Effector CD4-positive, alpha-beta T cell (primary cell): Measurements from ENCODE around the gene YTHDF2.
"Not testable (repeated sequence)": the region's sequence is repeated elsewhere in the genome, so short reads cannot be mapped to it uniquely, and the experiment has no call there.

ENCODE experiments used
- DNase-seq: peaks from one replicate; pipeline ENCODE4 v3.0.0-alpha.2; 2020
- total RNA-seq: gene quantifications from one replicate; lab custom pipeline; 2026; lab: John Stamatoyannopoulos, UW

Gene YTHDF2
- total RNA-seq, result 174 reads per million, percentile 91 among the genes with 10 or more reads in this experiment

GRCh38 chr1:28736450-28737306, at the start of gene YTHDF2:
TSS of gene YTHDF2 (plus strand) at chr1:28736940. CDS start at chr1:28737121, 181 bp downstream.
- peak; percentile 99 for DNase-seq

- DNase-seq, result not testable (repeated sequence)
Measured at GRCh38 chr1:28691627-28692026, 45.1 kb upstream of the YTHDF2 start.

DNA sequence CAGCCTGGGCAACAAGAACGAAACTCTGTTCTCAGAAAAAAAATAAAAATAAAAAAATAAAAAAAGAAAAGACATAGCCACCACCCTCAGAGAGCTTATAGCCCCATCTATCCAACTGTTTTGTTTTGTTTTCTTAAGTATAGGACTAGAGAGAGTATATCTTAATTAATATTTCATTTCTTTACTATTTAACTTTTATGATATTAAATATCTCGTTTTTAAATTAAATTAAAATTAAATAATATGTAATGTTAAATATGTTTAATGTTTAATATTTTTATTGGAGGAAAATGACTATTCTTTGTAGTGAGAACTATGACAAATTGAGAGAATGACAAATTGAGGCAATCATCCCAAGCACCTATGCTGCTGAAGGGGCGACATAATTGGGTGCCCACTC, 33.1 kb upstream of the YTHDF2 start:
- no peak for DNase-seq

GRCh38 chr1:28716336-28716735, 20.4 kb upstream of the YTHDF2 start:
- DNase-seq, result no peak

DNA sequence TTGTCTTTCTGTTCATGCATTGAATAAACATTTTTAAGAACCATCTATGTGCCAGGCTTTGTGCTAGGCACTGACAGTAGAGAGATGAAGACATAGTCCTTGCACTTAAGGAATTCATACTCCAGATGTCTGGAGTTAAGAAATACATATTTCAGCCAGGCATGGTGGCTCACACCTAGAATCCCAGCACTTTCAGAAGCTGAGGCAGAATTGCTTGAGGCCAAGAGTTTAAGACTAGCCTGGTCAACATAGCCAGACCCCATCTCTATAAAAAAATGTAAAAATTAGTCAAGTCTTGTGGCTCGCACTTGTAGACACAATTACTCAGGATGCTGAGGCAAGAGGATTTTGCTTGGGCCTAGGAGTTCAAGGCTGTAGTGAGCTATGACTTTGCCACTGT, 18.6 kb upstream of the YTHDF2 start:
- no peak for DNase-seq

DNA sequence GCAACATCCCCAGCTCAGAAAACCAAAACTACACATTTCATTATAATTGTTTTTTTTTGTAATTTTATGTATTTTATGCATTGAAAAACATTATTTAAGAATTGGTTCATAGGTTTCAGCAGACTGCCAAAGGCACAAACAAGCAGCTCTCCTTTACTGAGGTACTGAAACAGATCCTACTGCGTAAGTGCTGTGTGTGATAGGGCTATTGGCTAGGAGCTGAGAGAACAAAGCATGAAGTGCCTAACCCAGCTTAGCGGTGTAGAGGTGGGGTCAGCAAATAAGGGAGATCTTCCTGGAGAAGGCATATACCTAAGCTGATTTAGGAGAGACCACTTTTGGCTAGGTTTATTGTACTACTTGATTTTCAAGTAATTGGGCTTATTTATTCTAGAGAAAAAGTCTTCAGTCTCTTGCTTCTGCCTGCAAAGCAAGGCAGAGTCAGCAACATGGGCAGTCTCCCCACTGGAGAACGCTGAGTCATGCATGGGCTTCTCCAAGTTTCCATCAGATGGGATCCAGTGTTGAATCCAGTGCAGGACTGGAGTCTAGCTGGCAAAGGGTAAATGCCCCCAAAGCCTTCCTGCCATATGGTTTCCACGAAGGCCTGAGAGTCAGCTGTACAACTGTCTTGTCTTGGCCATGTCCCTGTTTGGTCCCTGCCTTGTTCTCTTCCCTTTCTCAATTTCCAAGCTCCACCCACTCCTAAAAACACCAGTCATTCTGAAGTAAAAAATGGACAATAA, 18.0 kb upstream of the YTHDF2 start:
- no peak for DNase-seq

DNA sequence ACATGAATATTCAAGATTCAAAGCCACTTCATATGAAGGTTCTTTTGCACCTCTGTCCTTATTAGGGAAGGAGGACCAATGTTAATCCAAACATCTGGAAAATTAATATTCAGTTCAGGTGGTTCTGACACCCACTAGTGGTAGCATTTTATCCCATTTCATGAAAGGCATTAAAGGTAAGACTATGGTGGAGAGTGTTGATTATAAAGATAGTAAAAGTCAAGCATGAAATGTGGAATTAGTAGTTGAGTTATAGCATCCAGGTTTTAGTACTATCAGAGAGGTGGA, 17.5 kb upstream of the YTHDF2 start:
- no peak for DNase-seq

- DNase-seq, result no peak
Measured at GRCh38 chr1:28720376-28720775, 16.4 kb upstream of the YTHDF2 start.

GRCh38 chr1:28721927-28722326, 14.8 kb upstream of the YTHDF2 start:
- not testable (repeated sequence) for DNase-seq

GRCh38 chr1:28725365-28725764, 11.4 kb upstream of the YTHDF2 start:
- DNase-seq, result not testable (repeated sequence)

DNA sequence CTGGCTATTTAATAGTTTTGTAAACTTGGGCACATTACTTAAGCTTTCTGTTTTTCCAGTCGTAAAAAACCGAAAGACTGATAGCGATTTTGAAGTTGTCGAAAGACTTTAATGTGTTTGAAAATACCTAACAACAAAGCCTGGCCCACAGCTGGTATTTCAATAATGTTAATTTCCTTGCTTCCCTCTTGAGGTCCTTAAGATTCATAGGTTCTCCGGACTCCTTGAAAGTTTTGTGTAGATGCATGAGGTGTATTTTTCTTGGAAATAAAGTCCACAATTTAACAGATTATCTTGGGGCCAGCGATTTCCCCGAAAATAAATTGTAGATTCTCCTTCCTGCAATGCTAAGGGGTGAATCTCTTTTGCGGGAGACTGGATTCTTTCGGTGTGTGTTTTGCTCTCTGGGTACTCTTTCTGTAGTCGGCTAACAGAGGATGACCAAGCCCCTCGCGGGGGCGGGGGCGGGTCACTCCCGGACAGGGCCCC, 735 bp upstream of the YTHDF2 start:
- DNase-seq, result no peak

GRCh38 chr1:28737307-28738132, 780 bp downstream of the YTHDF2 start:
- peak; percentile 28 for DNase-seq

DNA sequence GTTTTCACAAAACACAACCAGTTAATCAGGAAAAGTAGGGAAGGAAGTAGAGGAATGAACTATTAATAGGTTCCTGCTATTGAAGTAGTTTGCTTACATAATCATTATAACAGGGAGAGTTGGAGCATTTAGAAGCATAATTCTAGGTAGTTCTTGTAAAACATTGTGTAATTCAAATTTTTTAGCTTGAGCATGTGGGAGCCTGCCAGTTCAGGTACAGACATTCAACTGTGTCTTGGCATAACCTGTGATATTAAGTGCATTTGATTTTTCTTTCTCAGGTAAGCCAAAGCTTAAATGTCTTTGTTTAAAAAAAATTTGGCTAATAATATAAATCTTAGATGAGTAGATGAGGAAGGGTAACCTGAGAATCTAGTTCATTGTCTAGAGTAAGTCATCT, 3.4 kb downstream of the YTHDF2 start:
- DNase-seq, result no peak

DNA sequence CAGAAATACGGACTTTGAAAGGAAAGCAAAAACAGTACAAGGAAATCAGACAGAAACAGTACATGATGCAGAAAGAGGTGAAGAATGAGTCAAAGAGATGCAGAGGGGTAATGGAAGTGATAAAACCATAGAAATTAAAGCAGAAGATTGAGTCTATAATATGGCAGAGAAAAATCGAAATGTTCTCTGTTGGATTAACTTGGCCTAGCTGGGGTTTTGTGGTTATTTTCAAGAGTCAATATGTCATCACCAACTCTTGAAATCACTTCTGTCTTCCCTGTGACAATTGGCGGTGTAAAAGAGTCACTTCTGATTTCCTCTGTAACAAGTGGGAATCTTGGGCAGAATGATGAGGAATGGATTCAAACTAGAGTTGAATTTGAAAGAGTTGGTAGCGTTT, 7.4 kb downstream of the YTHDF2 start:
- no peak for DNase-seq

DNA sequence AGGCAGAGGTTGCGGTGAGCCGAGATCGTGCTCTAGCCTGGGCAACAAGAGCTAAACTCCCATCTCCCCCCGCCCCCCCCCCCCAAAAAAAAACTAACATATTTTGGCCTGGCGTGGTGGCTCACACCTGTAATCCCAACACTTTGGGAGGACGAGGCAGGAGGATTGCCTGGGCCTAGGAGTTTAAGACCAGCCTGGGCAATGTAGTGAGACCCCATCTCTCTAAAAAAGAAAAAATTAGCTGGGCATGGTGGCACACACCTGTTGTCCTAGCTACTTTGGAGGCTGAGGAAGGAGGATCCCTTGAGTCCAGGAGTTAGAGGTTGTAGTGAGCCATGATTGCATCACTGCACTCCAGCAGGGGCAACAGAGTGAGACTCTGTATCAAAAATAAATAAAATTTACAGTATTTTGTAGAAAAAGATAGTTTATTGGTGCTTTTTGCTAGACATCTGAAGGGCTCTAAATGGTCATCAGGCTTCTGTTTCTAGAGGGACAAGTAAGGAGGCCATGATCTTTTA, 9.0 kb downstream of the YTHDF2 start:
- DNase-seq, result no peak

GRCh38 chr1:28750330-28750729, 13.6 kb downstream of the YTHDF2 start:
- DNase-seq, result no peak

- DNase-seq, result not testable (repeated sequence)
Measured at GRCh38 chr1:28750771-28751294, 14.1 kb downstream of the YTHDF2 start.

- no peak for DNase-seq
Measured at GRCh38 chr1:28751315-28752060, 14.7 kb downstream of the YTHDF2 start.

DNA sequence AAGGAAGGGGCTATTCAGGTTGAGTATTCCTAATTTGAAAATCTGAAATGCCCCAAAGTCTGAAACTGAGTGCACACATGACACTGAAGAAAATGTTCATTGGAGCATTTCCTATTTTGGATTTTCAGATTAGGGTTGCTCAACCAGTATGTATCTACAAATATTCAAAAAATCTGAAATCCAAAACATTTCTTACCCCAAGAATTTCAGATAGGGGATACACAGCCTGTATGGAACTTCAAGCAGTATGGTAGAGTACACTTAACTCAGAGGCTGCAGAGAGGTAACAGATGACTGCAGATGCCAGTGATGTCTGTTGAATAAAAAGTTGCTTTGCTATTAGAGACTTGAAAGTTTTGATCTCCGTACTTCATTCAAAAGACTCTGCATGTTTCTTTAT, 19.0 kb downstream of the YTHDF2 start:
- DNase-seq, result no peak

GRCh38 chr1:28756846-28757245, 20.1 kb downstream of the YTHDF2 start:
- DNase-seq, result no peak

DNA sequence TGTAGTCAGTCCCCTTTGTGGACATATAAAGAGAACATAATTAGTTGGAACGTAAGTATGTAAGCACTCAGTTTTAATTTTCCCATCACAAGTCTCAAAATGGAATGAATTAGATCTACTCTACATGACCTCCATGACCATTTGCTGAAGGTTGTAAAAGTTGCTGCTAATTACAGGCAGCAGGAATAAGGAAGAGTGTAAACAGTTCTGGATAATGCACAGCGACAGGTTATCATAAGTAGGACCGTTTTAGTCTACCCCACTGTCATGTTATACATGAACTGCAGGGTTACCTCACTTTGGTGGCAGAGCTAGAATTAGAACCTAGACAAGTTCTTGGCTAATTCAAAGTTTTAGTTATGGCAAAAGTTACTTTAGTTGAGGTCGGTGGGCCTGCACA, 21.7 kb downstream of the YTHDF2 start:
- DNase-seq, result no peak

DNA sequence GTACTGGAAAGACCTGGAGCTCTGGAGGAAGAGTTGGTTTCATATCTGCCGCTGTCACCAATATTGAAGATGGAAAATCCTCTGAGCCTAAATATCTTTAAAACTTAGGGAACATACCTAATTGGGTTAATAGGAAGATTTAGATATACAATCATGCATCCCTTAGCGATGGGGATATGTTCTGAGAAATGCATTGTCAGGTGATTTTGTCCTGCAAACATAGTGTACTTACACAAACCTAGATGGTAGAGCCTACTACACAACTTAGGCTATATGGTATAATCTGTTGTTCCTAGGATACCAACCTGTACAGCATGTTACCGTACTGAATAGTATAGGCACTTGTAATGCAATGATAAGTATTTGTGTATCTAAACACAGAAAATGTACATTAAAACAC, 22.5 kb downstream of the YTHDF2 start:
- DNase-seq, result no peak
